Stimulated activated CD4-positive, alpha-beta T cell treated with anti-CD3 and anti-CD28 coated beads, Interleukin-15, amount 100 ng/mL, for 48 hours (primary cell): Measurements from ENCODE around the gene KIAA1217.
A peak's percentile ranks its signal among the peaks of the same experiment; 100 is the strongest.

Experiments
- DNase-seq, 2 donors: peaks; one replicate each; pipeline ENCODE4 v3.0.0-alpha.2; 2020; ENCODE audit warnings: low read depth in 2 of 2

KIAA1217 gene

GRCh38 chr10:24207781-24208611, 942 bp upstream of the KIAA1217 start:
- DNase-seq = no peak

- DNase-seq = peak; percentile 26 to 48
Observed at GRCh38 chr10:24209432-24209771, 464 bp downstream of the KIAA1217 start.

- peak; percentile 36 to 49 for DNase-seq
Observed at GRCh38 chr10:24209946-24210491, 1.1 kb downstream of the KIAA1217 start.

- no peak for DNase-seq
Observed at GRCh38 chr10:24210501-24210900, 1.6 kb downstream of the KIAA1217 start.

- no peak for DNase-seq
Observed at GRCh38 chr10:24213266-24213665, 4.3 kb downstream of the KIAA1217 start.

- no peak for DNase-seq
Observed at GRCh38 chr10:24213881-24214280, 4.9 kb downstream of the KIAA1217 start.

GRCh38 chr10:24214762-24215161, 5.8 kb downstream of the KIAA1217 start:
- no peak for DNase-seq

GRCh38 chr10:24215196-24215595, 6.3 kb downstream of the KIAA1217 start:
- DNase-seq = no peak

- no peak for DNase-seq
Observed at GRCh38 chr10:24215603-24216002, 6.7 kb downstream of the KIAA1217 start.

- no peak for DNase-seq
Observed at GRCh38 chr10:24219963-24220362, 11.0 kb downstream of the KIAA1217 start.

GRCh38 chr10:24223341-24223740, 14.4 kb downstream of the KIAA1217 start:
- no peak for DNase-seq

GRCh38 chr10:24223953-24224352, 15.0 kb downstream of the KIAA1217 start:
- DNase-seq = no peak

- DNase-seq = no peak
Observed at GRCh38 chr10:24228642-24229041, 19.7 kb downstream of the KIAA1217 start.

GRCh38 chr10:24229909-24230308, 21.0 kb downstream of the KIAA1217 start:
- DNase-seq = no peak

GRCh38 chr10:24231200-24231599, 22.3 kb downstream of the KIAA1217 start:
- DNase-seq = no peak

GRCh38 chr10:24234784-24235183, 25.8 kb downstream of the KIAA1217 start:
- DNase-seq = no peak

GRCh38 chr10:24235471-24235870, 26.5 kb downstream of the KIAA1217 start:
- no peak for DNase-seq

GRCh38 chr10:24237801-24238395, 29.0 kb downstream of the KIAA1217 start:
- no peak for DNase-seq

- DNase-seq = no peak
Observed at GRCh38 chr10:24238519-24239247, 29.7 kb downstream of the KIAA1217 start.

- no peak for DNase-seq
Observed at GRCh38 chr10:24239289-24240040, 30.5 kb downstream of the KIAA1217 start.

- DNase-seq = no peak
Observed at GRCh38 chr10:24240041-24240751, 31.3 kb downstream of the KIAA1217 start.
